GM10266 (cell line): ENCODE data around the gene PXN.
"Not testable (repeated sequence)": the region's sequence is repeated elsewhere in the genome, so short reads cannot be mapped to it uniquely, and the experiment has no call there.

Source experiments
- DNase-seq: peaks from one replicate; pipeline ENCODE4 v3.0.0; 2012; ENCODE audit errors: extremely low spot score
- CTCF ChIP-seq: IDR thresholded peaks from 2 replicates; pipeline ENCODE4 v1.5.1; 2012; ENCODE audit warnings: mild to moderate bottlenecking, low read depth; ENCODE audit not compliant: control insufficient read depth, insufficient read depth; ENCODE audit errors: missing control alignments

Gene PXN

GRCh38 chr12:120213758-120214157, 51.8 kb downstream of the PXN start:
- no peak for TF ChIP-seq CTCF
- no peak for DNase-seq

DNA sequence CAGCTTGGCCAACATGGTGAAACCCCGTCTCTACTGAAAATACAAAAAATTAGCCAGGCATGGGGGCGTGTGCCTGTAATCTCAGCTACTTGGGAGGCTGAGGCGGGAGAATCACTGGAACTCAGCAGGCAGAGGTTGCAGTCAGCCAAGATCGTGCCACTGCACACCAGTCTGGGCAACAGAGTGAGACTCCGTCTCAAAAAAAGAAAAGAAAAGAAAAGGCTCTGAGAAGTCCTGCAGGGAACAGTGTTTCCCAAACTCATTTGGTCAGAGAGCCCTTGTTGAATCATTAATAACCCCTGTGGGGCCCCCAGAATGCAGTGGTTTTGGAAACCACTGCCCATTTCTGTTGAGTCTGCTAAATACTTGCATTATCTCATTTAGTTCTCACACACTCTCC, 52.3 kb downstream of the PXN start:
- not testable (repeated sequence) for DNase-seq

- no peak for TF ChIP-seq CTCF
- DNase-seq, result no peak
Measured at GRCh38 chr12:120212301-120212700, 53.2 kb downstream of the PXN start.

GRCh38 chr12:120211904-120212283, 53.6 kb downstream of the PXN start:
- no peak for TF ChIP-seq CTCF
- no peak for DNase-seq

- DNase-seq, result no peak
- no peak for TF ChIP-seq CTCF
Measured at GRCh38 chr12:120211243-120211903, 54.2 kb downstream of the PXN start.

DNA sequence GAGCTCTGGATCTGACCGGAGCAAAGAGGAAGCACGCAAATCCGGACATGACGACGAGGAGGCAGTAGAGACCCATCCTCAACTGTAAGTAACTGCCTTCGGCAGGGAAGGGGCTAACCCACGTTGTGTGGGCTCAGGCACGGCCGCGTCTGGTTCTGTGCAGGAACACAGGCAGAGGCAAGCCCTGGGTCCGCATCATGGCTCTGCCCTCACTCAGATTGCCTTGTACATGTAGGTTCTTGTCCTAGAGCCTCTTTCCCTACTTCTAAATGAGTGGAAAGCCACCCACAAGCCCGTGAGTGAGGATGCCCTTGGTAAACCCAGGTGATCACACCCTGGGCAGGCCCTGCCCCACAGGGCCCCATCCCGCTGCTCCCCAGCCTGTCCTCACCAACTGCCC, 55.7 kb downstream of the PXN start:
- TF ChIP-seq CTCF, result no peak
- DNase-seq, result no peak

GRCh38 chr12:120207227-120207626, 58.3 kb downstream of the PXN start:
- TF ChIP-seq CTCF, result no peak
- DNase-seq, result no peak

GRCh38 chr12:120206781-120207180, 58.7 kb downstream of the PXN start:
- not testable (repeated sequence) for DNase-seq

DNA sequence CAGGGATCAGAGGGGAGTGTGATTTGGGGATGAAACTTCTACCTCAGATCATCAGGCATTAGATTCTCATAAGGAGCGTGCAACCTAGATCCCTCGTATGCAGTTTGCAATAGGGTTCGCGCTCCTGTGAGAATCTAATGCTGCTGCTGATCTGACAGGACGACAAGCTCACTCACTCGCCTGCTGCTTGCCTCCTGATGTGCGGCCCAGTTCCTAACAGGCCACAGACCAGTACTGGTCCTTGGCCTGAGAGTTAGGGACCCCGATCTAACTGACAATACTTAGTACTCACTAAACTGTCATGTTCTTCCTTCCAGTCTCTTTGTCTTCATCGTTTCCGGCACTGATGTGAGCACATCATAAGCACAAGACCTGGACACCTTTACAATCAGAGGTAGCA, 59.3 kb downstream of the PXN start:
- TF ChIP-seq CTCF, result no peak
- no peak for DNase-seq
